GM12878 (cell line): ENCODE data around the gene ZNF547. TPM values are rescaled to one million over a fixed set of nuclear protein-coding genes. Genes with fewer than 3 reads are reported as not detected.

ENCODE experiments used
- ATAC-seq: fragments of 200-7000 bp; cut with Tn5 transposase; 3 replicates; pipeline ENCODE4 v1.9.1; 2020; ENCODE audit warnings: mild to moderate bottlenecking, moderate library complexity
- BruUV-seq: library from RNA; stranded (reverse); fragments of 400-500 nt; replicated peaks from 2 replicates; lab custom pipeline; 2021; lab: Mats Ljungman, UMichigan
- CTCF ChIA-PET: fragments of 300-600 bp; sonication (Branson Sonifier 250); formaldehyde crosslinking; extraction: SDS; loops from one replicate; lab custom pipeline; 2021; ENCODE audit warnings: inconsistent platforms; lab: Yijun Ruan, JAX
- POLR2A ChIA-PET: fragments of 350-600 bp; formaldehyde crosslinking; extraction: SDS; loops from one replicate; lab custom pipeline; 2021; ENCODE audit warnings: inconsistent platforms; lab: Charles Lee
- RAD21 ChIA-PET: fragments of 300-600 bp; sonication (Branson Sonifier 250); formaldehyde crosslinking; loops from one replicate; lab custom pipeline; 2023; ENCODE audit warnings: antibody characterized with exemption; ENCODE audit not compliant: unreplicated experiment; lab: Charles Lee
- SMC1A ChIA-PET: fragments of 300-600 bp; sonication (Branson Sonifier 250); formaldehyde crosslinking; loops from one replicate; lab custom pipeline; 2023; ENCODE audit not compliant: unreplicated experiment, uncharacterized antibody; lab: Charles Lee
- DNase-seq: peaks from one replicate; pipeline ENCODE4 v3.0.0-alpha.2; 2011; ENCODE audit warnings: low read depth, low spot score
- FAIRE-seq: peaks from 3 replicates; lab custom pipeline; 2011; peaks lifted over from hg19 to GRCh38; lab: Jason Lieb, UNC
- H2AFZ ChIP-seq: 2 replicates; pipeline ENCODE4 v1.6.0; 2011; ENCODE audit warnings: low read depth, low read length, control low read depth; ENCODE audit not compliant: control insufficient read depth
- H3K27ac ChIP-seq: 2 replicates; pipeline ENCODE4 v1.5.1; 2011; ENCODE audit warnings: control low read depth; ENCODE audit not compliant: control insufficient read depth, insufficient read depth
- H3K27me3 ChIP-seq, 2 experiments: replicated peaks in 1 of 2; 2 replicates each; pipeline versions ENCODE4 v1.6.0 to v1.6.1; 2011; ENCODE audit warnings: low read length in 1 of 2; ENCODE audit not compliant: control insufficient read depth in 2 of 2, insufficient read depth in 2 of 2
- H3K36me3 ChIP-seq, 2 experiments: 2 replicates each; pipeline ENCODE4 v1.5.1; 2011; ENCODE audit warnings: low read length in 1 of 2; ENCODE audit not compliant: control insufficient read depth in 2 of 2, insufficient read depth in 2 of 2
- H3K4me1 ChIP-seq: 2 replicates; pipeline ENCODE4 v1.6.1; 2011; ENCODE audit warnings: mild to moderate bottlenecking, low read length, moderate library complexity, mixed read lengths; ENCODE audit not compliant: control insufficient read depth, insufficient read depth
- H3K4me2 ChIP-seq: 2 replicates; pipeline ENCODE4 v1.6.0; 2011; ENCODE audit warnings: control low read depth; ENCODE audit not compliant: control insufficient read depth, insufficient read depth
- H3K4me3 ChIP-seq: fragments of 200-600 bp; sonication (generic); 2 replicates; pipeline ENCODE4 v1.5.1; 2016
- H3K79me2 ChIP-seq: 2 replicates; pipeline ENCODE4 v1.6.0; 2011; ENCODE audit warnings: low read length; ENCODE audit not compliant: control insufficient read depth, insufficient read depth
- H3K9ac ChIP-seq: 2 replicates; pipeline ENCODE4 v1.8.0; 2011; ENCODE audit warnings: low read length, control low read depth, mixed read lengths; ENCODE audit not compliant: control insufficient read depth, insufficient read depth
- H3K9me3 ChIP-seq: replicated peaks from 3 replicates; pipeline ENCODE4 v1.5.1; 2011; ENCODE audit warnings: mild to moderate bottlenecking, low read length; ENCODE audit not compliant: control insufficient read depth, insufficient read depth
- H4K20me1 ChIP-seq: 2 replicates; pipeline ENCODE4 v1.6.0; 2011; ENCODE audit not compliant: control insufficient read depth, insufficient read depth
- ZNF592 ChIP-seq: fragments of 450-650 bp; IDR thresholded peaks from 2 replicates; pipeline ENCODE4 v1.6.1; 2017; ENCODE audit warnings: mild to moderate bottlenecking, moderate library complexity
- in situ Hi-C: fragments of 300-500 bp; cut with MboI; formaldehyde crosslinking; loops from 9 replicates; pipeline ENCODE4 v1.14.3; 2018; ENCODE audit warnings: mixed read lengths
- intact Hi-C: fragments of 100-400 bp; cut with micrococcal nuclease; formaldehyde crosslinking; loops from one replicate; pipeline ENCODE4 v1.14.2; 2022; ENCODE audit not compliant: unreplicated experiment
- polyA plus RNA-seq, 11 experiments: library from polyadenylated mRNA; depleted of rRNA in 4 of 11; unstranded in 6 of 11; stranded (reverse) in 5 of 11; fragments of >200 nt; fragmentation: Nextera tagmentation in 4 of 11; fragmentation: Illumina TruSeq in 1 of 11; extraction: Ambion mirVana in 4 of 11; extraction: Trizol in 1 of 11; gene quantifications; 1 replicate in 1 of 11; 2 replicates in 10 of 11; pipeline versions ENCODE4 v1.2.1 to v1.2.3, GENCODE V29; 2011 to 2016; ENCODE audit warnings: inconsistent platforms in 2 of 11, missing spikeins in 2 of 11, low read depth in 1 of 11
- total RNA-seq, 4 experiments: library from RNA; depleted of rRNA in 3 of 4; stranded (reverse); fragments of >200 nt in 3 of 4; fragmentation: Illumina TruSeq in 1 of 4; extraction: Trizol in 1 of 4; gene quantifications; 2 replicates each; pipeline versions ENCODE4 v1.2.1 to v1.2.3, GENCODE V29; 2013 to 2021

The ZNF547 gene
- total and polyA plus RNA-seq, 10 of the 15 experiments (the other 5 are each of a cell fraction or from before 2014, with no cell fraction given) = 2.3 to 6.0 (median 3.3) TPM

GRCh38 chr19:57380923-57381322 lies 17.6 kb downstream of the ZNF547 start:
- Histone ChIP-seq H3K9ac (no peak overlapping the region), H3K27ac (no peak overlapping the region), H3K4me3 (no peak overlapping the region), H3K4me2 (no peak overlapping the region), H3K27me3 (no peaks in the 10 kb centered on the region), H3K4me1 (no peaks in the 10 kb centered on the region), H3K9me3 (peaks cover 16% of the 10 kb centered on the region), H3K36me3 (peaks cover 0 to 3% of the 10 kb centered on the region in 2 experiments; a peak in 1 of 4 replicates), H3K79me2 (no peaks in the 10 kb centered on the region), H4K20me1 (no peaks in the 10 kb centered on the region), H2AFZ (no peak overlapping the region)
- SMC1A ChIA-PET = interaction anchor here (1.2 to 1.6 kb wide), 2 partner anchors 8 to 18 kb away, joined by 3 to 7 read pairs; partner anchors contain the start of genes TRAPPC2B, ZNF547 and ZNF548
- no peak for TF ChIP-seq ZNF592
- RAD21 ChIA-PET = interaction anchor here (1.2 kb wide), 1 partner anchor 9 kb away, joined by 5 read pairs; the partner anchor contains the start of gene ZNF548
- in situ Hi-C loops = no loop called here
- ATAC-seq (no peak), FAIRE-seq (no peak), DNase-seq (no peak)
- BruUV-seq = no TSS peak
- intact Hi-C loops = no loop called here
- CTCF ChIA-PET = no interaction called here
- POLR2A ChIA-PET = no interaction called here
